ENCODE results near the gene KLHL1.

DNA sequence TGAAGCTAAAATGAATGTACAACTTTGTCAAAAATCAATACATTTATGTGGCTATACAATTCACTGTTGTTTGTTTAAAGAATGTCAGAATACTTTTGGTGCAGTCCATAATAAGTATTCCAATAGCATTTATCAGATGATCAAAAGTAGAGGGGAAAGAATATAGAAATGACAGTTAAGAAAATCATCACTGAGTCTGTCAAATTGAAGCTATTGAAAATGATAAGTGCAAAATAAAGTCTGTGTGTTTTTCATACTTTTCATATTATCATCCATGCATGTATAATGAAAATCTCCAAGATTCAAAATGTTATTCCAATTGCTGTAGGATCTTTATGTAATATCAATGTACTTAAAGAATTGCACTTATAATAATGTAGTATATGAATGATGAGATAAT lies 93.9 kb downstream of the KLHL1 start:
- TF ChIP-seq, protein P1, sequence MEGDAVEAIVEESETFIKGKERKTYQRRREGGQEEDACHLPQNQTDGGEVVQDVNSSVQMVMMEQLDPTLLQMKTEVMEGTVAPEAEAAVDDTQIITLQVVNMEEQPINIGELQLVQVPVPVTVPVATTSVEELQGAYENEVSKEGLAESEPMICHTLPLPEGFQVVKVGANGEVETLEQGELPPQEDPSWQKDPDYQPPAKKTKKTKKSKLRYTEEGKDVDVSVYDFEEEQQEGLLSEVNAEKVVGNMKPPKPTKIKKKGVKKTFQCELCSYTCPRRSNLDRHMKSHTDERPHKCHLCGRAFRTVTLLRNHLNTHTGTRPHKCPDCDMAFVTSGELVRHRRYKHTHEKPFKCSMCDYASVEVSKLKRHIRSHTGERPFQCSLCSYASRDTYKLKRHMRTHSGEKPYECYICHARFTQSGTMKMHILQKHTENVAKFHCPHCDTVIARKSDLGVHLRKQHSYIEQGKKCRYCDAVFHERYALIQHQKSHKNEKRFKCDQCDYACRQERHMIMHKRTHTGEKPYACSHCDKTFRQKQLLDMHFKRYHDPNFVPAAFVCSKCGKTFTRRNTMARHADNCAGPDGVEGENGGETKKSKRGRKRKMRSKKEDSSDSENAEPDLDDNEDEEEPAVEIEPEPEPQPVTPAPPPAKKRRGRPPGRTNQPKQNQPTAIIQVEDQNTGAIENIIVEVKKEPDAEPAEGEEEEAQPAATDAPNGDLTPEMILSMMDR (IDR thresholded peaks at IDR 0.05): no peak
- no peak for TF ChIP-seq EZH2 (IDR thresholded peaks at IDR 0.05)

Data from neural progenitor cell (in vitro differentiated cells).